OCI-LY3 (cell line): Measurements from ENCODE around the gene NCAPD3.
A peak's percentile ranks its signal among the peaks of the same experiment; 100 is the strongest.

Experiments
- H2AFZ ChIP-seq: fragments of 200-600, 300-600 bp; shearing (Covaris generic); 2 replicates; pipeline ENCODE4 v1.6.0; 2014; ENCODE audit warnings: antibody characterized with exemption, low read depth, low read length
- H3K27ac ChIP-seq: fragments of 200-600, 300-600 bp; sonication (generic); 2 replicates; pipeline ENCODE4 v1.5.1; 2014; ENCODE audit warnings: mild to moderate bottlenecking, low read length, moderate library complexity, mixed read lengths
- H3K27me3 ChIP-seq: fragments of 200-600, 300-600 bp; sonication (generic); 2 replicates; pipeline ENCODE4 v1.6.1; 2014; ENCODE audit warnings: low read depth, low read length, mixed read lengths
- H3K36me3 ChIP-seq: fragments of 200-600, 300-600 bp; sonication (generic); replicated peaks from 2 replicates; pipeline ENCODE3; 2014; ENCODE audit warnings: low read depth, low read length, mixed read lengths
- H3K4me1 ChIP-seq: fragments of 300-600, 200-600 bp; sonication (generic); 2 replicates; pipeline ENCODE4 v1.6.1; 2014; ENCODE audit warnings: low read length, mixed read lengths
- H3K4me2 ChIP-seq: fragments of 200-600, 300-600 bp; sonication (generic); 2 replicates; pipeline ENCODE4 v1.6.1; 2014; ENCODE audit warnings: low read length, mixed read lengths
- H3K4me3 ChIP-seq: fragments of 300-600, 200-600 bp; sonication (generic); 2 replicates; pipeline ENCODE4 v1.5.1; 2014; ENCODE audit warnings: antibody characterized with exemption, mild to moderate bottlenecking, low read length, moderate library complexity
- H3K79me2 ChIP-seq: fragments of 300-600, 200-600 bp; shearing (Covaris generic); 2 replicates; pipeline ENCODE4 v1.6.1; 2014; ENCODE audit warnings: mild to moderate bottlenecking, low read length, mixed read lengths
- H3K9ac ChIP-seq: fragments of 300-600, 200-600 bp; shearing (Covaris generic); 2 replicates; pipeline ENCODE4 v1.6.0; 2014; ENCODE audit warnings: mild to moderate bottlenecking, low read length, moderate library complexity
- H3K9me3 ChIP-seq: fragments of 200-600, 300-600 bp; shearing (Covaris generic); 2 replicates; pipeline ENCODE4 v1.6.1; 2014; ENCODE audit warnings: low read length, mixed read lengths; ENCODE audit not compliant: insufficient read depth
- H4K20me1 ChIP-seq: fragments of 200-600, 300-600 bp; sonication (generic); 2 replicates; pipeline ENCODE4 v1.6.1; 2016; ENCODE audit warnings: low read length, mixed read lengths; ENCODE audit not compliant: insufficient read depth
- CTCF ChIP-seq: fragments of 200-600, 300-600 bp; sonication (generic); IDR thresholded peaks from 2 replicates; pipeline ENCODE4 v1.5.1; 2014; ENCODE audit warnings: antibody characterized with exemption, low read length, low read depth
- EZH2phosphoT487 ChIP-seq: fragments of 200-600 bp; shearing (Covaris generic); IDR thresholded peaks from 2 replicates; pipeline ENCODE4 v1.6.1; 2018; ENCODE audit warnings: antibody characterized with exemption, mixed run types, low read depth

The NCAPD3 gene

GRCh38 chr11:134207538-134208239 is 16.1 kb downstream of the NCAPD3 start:
- Histone ChIP-seq H4K20me1 (peaks cover 3% of the 10 kb centered on the region; the same call in 1 of the 2 replicates), H3K4me1 (no peaks in the 10 kb centered on the region), H3K4me3 (no peak overlapping the region), H3K79me2 (peaks cover 23% of the 10 kb centered on the region), H3K36me3 (peaks cover 71% of the 10 kb centered on the region), H3K4me2 (no peak overlapping the region), H3K9ac (no peak overlapping the region), H3K9me3 (no peaks in the 10 kb centered on the region), H2AFZ (no peak overlapping the region), H3K27me3 (no peaks in the 10 kb centered on the region), H3K27ac (no peak overlapping the region)
- no peak for TF ChIP-seq EZH2phosphoT487
- peak; percentile 48 for TF ChIP-seq CTCF

GRCh38 chr11:134206185-134206584 is 17.6 kb downstream of the NCAPD3 start:
- H3K4me3 ChIP-seq: no peak overlapping the region
- no peaks in the 10 kb centered on the region for H3K4me1 ChIP-seq
- TF ChIP-seq CTCF (no peak), EZH2phosphoT487 (no peak)
- H3K79me2 ChIP-seq: peaks cover 8% of the 10 kb centered on the region
- no peak overlapping the region for H3K9ac ChIP-seq
- H3K27ac ChIP-seq: no peak overlapping the region
- H4K20me1 ChIP-seq: no peaks in the 10 kb centered on the region; the same call in 1 of the 2 replicates
- no peak overlapping the region for H3K4me2 ChIP-seq
- peaks cover 72% of the 10 kb centered on the region for H3K36me3 ChIP-seq
- no peaks in the 10 kb centered on the region for H3K27me3 ChIP-seq
- no peak overlapping the region for H2AFZ ChIP-seq
- no peaks in the 10 kb centered on the region for H3K9me3 ChIP-seq

GRCh38 chr11:134205729-134206128 is 18.0 kb downstream of the NCAPD3 start:
- H3K4me3 ChIP-seq: no peak overlapping the region
- no peaks in the 10 kb centered on the region for H3K4me1 ChIP-seq

GRCh38 chr11:134202661-134203060 is 21.1 kb downstream of the NCAPD3 start:
- H3K9me3 ChIP-seq: no peaks in the 10 kb centered on the region
- no peak overlapping the region for H3K4me3 ChIP-seq
- no peak overlapping the region for H3K9ac ChIP-seq
- H3K27me3 ChIP-seq: no peaks in the 10 kb centered on the region
- no peaks in the 10 kb centered on the region; the same call in 1 of the 2 replicates for H4K20me1 ChIP-seq
- no peak overlapping the region for H2AFZ ChIP-seq
- H3K27ac ChIP-seq: no peak overlapping the region
- no peak for TF ChIP-seq EZH2phosphoT487
- TF ChIP-seq CTCF: no peak
- no peak overlapping the region for H3K4me2 ChIP-seq
- peaks cover 74% of the 10 kb centered on the region for H3K36me3 ChIP-seq
- peaks cover 4% of the 10 kb centered on the region; the same call in 1 of the 2 replicates for H3K79me2 ChIP-seq
- no peaks in the 10 kb centered on the region for H3K4me1 ChIP-seq

More at GRCh38 chr11:134205729-134206128, 18.0 kb downstream of the NCAPD3 start:
- Histone ChIP-seq H3K27me3 (no peaks in the 10 kb centered on the region), H3K27ac (no peak overlapping the region), H3K4me2 (no peak overlapping the region), H3K9ac (no peak overlapping the region), H3K36me3 (peaks cover 72% of the 10 kb centered on the region), H4K20me1 (no peaks in the 10 kb centered on the region; the same call in 1 of the 2 replicates), H3K9me3 (no peaks in the 10 kb centered on the region), H3K79me2 (peaks cover 4% of the 10 kb centered on the region), H2AFZ (no peak overlapping the region)
- no peak for TF ChIP-seq CTCF
